ENCODE measurements around the gene SLC39A1.

SLC39A1 gene

DNA sequence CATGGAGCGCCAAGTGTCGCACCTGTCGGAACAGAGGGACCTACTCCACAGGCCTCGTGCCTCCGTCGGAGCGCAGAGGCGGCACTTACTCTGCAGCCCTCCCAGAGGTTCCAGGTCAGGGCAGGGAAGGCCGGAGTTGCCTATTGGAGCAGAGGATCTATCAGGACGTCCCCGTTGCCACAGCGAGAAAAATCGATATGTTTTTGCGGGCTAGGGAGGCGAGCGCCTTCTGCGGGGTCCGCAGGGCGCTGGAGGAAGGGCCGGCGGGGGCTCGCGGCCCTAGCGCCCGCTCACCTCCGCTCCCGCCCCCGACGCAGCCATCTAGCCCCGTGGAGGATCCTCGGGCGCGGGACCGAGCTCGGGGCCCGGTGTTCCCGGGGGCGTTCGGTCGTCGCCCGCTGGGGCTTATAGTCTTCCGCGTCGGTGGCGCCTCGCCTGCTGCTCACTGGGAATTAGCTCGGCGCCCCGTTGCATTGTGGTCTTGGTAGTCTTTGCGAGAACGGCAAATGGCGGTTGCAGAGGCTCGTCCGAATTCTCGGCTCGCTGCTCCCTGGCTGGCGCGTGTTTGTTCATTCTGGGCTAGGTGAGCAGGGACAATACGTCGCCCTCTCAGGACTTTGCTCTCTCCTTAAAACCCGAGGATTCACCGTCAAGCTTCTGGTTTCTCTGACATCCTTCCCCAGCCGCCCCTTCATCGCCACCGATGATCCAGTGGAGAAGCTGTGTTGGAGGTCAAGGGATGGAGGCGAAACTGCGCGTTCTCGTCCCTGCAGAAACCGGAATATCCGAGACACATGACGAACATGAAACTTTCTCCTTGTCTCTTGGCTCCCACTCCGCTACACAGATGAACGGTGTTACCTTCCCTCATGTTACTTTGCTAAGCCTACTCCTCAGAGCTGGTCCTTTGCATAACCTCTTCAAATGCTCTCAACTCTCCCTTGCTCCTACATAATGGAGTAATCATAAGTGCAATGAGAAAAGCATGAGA is 14.2 kb upstream of the SLC39A1 start, which contains the start of gene JTB:
TSS of gene JTB (minus strand) at position 425 of the 991 bp plus-strand sequence. CDS start at position 3, 422 bp downstream.
- peak; percentile 77 for DNase-seq (ENCODE audit: low read depth)

DNA sequence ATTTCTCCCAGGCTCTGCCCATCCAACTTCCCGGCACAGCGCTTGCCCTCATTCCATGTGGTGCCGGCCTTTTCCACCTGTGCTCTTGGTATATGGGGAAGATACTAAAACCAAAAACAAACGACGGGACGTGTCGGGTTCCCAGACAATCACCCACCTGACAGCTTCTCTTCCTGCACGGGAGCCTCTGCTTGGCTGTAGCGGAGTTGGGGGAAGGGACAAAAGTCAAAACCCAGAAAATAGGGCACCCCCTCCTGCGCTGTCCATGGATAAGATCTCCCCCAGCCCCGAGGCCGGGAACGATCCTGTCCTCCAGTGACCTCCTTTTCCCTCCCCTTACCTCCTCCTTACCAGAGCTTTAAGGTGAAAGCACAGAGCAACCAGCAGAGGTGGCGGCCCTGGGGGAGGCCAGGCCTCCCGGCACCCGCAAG is 13.5 kb upstream of the SLC39A1 start:
- no peak for DNase-seq (ENCODE audit: low read depth)

DNA sequence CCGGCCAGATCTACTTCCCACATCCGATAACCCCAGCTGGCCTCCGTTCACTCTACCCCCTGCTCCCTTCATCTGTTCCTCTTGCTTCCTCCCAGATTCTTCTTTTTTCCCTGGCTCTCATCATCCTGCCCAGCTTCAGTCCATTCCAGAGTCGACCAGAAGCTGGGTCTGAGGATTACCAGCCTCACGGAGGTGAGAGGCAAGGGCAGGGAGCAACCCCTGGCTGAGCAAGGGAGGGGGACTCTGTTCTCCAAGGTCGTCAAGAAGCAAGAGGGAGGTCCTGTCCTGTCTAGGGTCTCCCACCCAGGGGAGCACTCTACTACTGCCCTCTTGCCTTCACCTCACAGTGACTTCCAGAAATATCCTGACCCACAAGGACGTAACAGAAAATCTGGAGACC is 10.2 kb upstream of the SLC39A1 start:
- DNase-seq (ENCODE audit: low read depth), result no peak

DNA sequence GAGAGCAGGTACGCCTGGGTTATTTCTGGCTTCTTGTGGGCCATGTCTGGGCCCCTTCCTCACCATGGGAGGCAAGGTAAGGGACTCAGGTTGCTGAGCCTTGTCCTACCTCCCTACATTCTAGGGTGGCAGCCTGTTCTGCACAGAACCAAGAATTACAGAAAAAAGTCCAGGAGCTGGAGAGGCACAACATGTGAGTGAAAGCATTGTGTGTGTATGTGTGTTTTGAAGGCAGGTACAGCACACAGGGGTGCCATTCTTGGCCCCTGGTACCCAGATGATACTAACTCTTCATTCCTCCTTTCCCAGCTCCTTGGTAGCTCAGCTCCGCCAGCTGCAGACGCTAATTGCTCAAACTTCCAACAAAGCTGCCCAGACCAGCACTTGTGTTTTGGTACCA is 9.7 kb upstream of the SLC39A1 start:
- DNase-seq (ENCODE audit: low read depth), result no peak

DNA sequence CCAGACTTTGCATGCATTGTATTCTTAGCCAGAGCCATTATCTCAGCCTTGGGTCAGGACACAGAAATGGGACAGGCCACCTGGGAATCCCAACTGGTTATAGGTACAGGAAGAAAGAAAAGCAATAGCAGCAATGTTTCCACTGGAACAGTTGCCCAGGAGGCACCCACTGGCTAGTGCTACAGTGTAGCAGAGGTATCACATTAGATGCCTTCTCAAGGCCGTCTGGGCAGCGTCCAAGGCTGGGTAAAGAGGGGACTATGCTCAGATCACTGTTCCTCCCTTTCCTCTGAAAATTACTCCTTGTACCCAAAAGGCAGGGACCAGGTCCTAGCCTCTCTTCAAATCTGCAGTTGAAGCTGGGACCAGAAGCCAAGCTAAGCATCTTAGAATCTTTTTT is 7.0 kb upstream of the SLC39A1 start:
- no peak for DNase-seq (ENCODE audit: low read depth)

DNA sequence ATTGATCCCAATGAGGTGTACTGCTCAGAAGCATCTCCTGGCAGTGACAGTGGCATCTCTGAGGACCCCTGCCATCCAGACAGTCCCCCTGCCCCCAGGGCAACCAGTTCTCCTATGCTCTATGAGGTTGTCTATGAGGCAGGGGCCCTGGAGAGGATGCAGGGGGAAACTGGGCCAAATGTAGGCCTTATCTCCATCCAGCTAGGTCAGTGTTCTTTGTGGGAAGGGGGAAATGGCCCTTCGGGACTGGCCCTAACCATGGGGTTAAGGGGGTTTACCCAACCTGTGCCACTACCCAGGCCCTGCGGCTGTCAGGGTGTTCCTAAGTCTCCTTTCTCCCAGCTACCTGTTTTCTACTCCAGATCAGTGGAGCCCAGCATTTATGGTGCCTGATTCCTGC is 5.6 kb upstream of the SLC39A1 start:
- no peak for DNase-seq (ENCODE audit: low read depth)

DNA sequence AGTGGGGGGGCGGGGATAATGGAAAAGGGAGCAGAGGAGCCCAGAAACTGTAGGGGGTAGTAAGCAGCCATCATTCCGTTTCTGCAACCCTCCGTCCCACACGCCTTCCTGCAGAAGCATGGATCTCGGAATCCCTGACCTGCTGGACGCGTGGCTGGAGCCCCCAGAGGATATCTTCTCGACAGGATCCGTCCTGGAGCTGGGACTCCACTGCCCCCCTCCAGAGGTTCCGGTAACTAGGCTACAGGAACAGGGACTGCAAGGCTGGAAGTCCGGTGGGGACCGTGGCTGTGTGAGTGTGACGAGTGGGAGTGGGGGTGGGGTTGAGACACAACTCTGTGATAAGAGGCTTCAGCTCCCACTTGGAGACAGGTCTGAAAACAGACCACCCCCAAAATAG is 5.1 kb upstream of the SLC39A1 start:
- no peak for DNase-seq (ENCODE audit: low read depth)

DNA sequence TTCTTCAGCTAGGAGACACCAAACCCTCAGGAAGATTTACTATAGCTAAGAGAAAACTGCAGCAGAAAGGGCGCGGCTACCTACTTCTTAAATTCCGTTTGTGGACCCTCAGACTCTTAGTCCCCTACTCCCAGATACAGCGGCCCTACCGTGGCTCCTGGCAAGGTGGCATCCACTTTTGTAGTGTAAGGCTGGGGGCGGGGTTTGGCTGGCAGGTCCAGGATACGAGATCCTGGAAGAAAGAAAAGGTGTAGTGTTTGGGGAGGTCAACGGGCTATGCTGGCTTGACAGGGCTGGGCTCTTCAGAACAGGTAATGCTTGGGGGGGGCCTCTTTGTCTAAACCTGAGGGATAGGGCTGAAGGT is 4.6 kb upstream of the SLC39A1 start:
- no peak for DNase-seq (ENCODE audit: low read depth)

DNA sequence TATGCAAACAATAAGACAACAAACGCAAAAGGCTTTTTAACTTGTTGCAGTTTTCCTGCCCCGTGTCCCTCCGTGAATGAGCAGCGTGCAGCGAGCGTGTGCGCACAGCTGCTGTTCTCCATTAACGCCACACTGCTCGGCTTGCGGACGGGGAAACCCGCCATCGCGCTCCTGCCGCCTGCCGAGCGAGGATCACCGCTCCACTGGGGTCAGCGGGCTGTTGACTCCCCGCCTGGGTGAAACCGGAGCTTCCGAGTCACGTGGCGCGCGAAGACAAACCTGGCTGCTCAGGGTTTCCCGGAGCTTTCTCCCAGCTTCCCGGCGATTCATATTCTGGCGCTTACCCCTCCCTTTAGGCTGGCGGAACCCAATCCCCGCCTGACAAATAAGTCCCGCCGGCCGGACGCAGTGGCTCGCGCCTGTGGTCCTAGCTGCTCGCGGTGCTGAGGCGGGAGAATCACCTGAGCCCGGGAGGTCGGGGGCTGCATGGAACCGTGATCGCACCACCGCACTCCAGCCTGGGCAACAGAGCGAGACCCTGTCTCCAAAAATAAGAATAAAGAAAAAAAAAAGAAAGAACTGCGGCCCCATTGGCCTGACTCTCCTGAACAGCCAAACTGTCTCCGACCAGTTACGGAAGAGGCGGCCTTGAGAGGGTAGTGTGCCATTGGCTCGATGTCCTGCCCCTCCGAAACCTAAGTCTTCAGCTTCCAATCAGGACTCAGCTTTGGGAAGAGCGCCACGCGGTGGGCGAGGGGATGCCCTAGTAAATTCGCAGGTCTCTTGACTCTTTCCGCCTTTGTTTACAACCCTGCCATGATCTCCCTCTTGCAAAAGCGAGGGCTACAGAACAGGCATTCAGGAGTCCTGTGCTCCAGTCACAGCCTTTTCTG is 4.0 kb upstream of the SLC39A1 start, which contains the start of gene CREB3L4:
TSS of gene CREB3L4 (plus strand) at position 796 of the 893 bp plus-strand sequence. CDS start 624 bp downstream, outside the sequence.
- DNase-seq (ENCODE audit: low read depth), result peak; percentile 98

DNA sequence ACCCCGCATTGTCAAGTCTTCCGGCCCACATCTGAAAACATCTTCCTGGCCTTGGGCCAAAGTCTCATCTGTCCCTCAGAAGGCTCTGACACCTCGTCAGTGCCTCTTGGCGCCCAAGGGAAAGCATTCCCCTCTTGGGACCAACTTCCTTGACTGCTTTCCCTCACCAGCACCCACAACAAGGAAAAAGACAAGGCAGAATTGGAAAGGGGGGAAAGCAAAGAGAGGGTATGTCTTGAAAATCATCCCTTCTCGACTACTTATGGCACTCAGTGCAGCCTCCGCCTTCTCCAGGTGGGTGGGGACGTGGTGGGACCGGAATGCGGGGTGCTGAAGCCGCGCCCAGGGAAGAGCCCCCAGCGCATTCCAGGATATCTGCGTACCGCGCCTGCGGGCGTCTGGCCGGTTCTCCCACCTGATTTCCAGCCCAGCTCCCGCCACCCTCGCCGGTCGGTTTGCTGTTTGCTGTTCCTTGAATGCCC is 554 bp upstream of the SLC39A1 start:
- DNase-seq (ENCODE audit: low read depth), result no peak

DNA sequence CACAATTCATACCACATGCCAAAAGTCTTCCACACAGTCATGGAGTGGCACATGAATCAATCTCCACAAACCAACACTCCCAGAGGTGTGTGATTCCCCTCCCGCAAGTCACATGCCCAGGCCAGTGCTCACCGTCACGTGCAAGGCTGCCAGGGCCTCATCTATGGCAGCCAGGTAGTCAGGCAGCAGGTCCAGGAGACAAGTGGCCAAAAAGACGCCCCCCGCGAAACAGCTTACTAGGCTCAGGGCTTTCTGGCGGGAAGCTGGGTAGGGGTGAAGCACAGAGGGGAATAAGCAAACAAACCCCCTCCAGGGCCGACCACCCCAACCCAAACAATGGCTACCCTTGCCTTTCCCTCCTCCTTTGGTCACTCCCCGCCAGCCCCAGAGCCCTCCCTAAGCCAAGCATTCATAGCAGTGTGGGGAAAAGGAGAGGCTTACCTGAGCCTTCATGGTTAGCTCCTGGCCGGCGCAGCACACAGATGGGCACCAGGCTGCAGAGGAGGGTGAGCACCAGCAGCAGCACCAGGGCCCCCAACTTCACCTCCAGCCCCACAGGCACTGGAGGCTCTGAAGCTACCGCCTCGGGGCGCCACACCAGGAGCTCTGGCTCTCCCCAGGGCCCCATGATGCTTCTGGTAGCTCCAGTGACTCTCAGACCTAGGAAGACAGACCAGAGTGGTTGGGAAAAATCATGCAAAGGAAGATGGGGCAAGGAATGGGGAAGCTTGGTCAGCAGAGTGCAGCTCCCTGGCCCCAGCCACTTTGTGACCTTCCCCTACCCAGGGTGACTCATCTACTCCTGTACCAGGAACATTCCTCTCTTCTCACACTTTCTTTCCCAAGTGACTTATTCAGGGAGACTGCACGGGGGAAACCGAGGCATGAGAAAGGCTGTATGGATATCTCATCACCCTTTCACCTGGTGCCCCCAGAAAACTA is 978 bp downstream of the SLC39A1 start:
- DNase-seq (ENCODE audit: low read depth), result peak; percentile 56

DNA sequence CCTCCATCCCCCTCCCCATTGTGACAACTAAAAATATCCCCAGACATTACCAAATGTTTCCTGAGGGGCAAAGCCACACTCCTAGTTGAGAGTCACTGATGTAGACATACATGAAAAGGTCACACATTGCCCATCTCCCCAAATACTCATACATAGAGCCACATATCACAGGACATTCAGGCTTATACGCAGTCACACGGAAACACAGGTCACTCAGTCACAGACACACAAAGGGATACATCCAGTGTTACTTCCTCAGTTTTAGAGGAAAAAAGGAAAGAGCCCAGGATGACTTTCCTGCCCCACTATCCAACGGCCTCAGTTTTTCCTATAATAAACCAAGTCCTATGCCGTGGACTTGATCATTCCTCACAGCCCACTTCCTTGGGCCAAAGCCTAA is 1.9 kb downstream of the SLC39A1 start:
- no peak for DNase-seq (ENCODE audit: low read depth)

DNA sequence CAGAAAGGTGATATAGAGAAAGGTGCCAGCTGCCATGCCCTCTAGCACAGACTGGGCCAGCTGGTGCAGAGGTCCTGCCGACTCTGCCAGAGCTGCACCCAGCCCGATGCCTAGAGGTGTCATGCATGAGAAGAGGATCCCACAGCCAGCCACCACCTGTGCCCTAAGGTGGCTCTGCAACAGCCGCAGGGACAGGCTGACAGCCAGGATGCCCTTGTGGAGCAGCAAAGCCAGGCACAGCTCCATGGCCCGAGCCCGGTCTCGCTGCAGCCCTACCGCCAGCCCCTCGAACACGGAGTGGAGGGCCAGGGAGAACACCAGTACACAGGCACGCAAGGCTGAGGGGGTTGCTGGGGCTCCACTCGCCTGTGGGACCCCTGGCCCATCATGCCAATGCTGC is 3.1 kb downstream of the SLC39A1 start:
- DNase-seq (ENCODE audit: low read depth), result no peak

DNA sequence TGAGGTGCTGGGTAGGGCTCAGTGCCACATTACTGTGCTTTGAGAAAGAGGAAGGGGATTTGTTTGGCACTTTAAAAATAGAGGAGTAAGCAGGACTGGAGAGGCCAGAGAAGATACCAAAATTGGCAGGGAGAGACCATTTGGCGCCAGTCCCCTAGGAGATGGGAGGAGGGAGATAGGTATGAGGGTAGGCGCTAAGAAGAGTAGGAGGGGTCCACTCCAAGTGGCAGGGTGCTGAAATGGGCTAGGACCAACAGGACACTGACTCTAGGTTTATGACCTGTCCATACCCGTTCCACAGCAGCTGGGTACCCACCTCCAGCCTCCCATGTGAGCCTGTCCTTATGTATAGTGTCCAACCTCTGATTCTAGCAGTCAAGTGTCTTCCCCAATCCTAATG is 3.9 kb downstream of the SLC39A1 start:
- DNase-seq (ENCODE audit: low read depth), result no peak

DNA sequence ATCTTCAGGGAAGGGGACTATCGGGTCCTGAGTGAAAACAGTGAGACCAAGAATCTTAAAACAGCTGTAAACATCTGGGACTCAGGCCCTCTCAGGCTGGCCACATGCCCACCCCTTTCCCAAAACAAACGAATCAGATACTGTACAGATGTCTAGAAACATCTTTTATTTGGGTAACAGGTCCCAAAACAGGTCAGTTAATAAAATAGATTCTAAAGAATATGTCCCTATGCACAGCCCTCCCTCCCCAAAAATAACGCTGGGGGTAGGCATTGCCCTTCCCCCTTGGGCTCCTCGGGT is 4.4 kb downstream of the SLC39A1 start:
- DNase-seq (ENCODE audit: low read depth), result no peak

DNA sequence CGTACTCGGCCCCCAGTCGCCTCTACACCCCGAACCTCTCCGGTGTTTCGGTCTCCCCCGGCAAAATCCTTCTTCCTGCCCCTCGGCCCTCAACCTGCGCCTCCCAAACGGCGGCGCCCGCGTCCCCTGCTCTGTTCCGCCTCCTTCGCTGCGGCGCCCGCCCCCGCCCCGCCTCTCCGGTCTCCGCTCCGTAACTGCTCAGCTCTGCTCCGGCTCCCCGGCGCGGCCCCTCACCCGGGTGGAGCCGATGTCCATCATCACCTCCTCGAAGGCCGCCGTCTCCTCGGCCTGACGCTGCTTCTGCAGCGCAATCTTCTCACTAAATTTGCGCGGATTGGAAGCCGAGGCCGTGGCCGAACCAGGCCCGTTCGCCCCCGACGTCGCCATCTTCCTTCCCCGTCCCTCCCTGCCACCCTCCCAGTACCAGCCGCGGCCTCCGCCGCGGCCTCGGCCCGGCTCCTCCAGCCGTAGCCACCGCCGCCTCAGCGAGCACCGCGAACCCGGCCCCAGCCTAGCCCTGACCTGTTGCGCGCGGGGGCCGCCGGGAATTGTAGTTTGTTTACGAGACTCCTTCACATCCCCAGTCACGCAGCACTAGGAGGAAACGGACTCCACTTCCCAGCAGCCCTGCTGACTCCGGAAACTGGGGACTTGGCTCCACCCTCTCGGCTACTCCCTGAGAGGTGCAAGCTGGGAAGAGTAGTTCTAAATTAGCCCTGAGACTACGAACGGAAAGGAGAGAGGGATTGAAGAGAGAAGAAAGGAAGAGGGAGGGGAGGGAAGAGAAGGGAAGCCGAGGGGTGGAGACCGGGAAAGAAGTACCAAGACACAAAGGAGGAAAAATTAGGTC is 5.0 kb downstream of the SLC39A1 start, which contains the start of gene CRTC2:
TSS of gene CRTC2 (minus strand) at position 502 of the 850 bp plus-strand sequence. CDS start at position 387, 115 bp downstream.
- peak; percentile 98 for DNase-seq (ENCODE audit: low read depth)

DNA sequence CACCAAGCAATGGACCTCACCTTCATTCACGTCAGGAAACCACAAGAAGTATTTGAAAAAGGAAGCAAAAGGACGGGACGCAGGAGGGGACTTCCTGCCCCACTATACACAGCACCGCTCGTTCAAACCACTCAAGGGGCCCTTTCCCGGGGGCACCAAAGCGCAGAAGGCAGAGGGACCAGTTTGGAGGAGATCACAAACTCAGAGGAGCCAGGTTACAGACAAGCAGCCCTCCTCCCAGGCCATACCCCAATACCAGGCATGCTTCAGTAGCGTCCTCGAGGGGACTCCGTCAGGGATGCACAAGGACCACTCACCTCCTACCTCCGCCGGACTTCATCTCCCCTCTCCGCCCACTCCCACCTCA is 5.6 kb downstream of the SLC39A1 start:
- DNase-seq (ENCODE audit: low read depth), result no peak

DNA sequence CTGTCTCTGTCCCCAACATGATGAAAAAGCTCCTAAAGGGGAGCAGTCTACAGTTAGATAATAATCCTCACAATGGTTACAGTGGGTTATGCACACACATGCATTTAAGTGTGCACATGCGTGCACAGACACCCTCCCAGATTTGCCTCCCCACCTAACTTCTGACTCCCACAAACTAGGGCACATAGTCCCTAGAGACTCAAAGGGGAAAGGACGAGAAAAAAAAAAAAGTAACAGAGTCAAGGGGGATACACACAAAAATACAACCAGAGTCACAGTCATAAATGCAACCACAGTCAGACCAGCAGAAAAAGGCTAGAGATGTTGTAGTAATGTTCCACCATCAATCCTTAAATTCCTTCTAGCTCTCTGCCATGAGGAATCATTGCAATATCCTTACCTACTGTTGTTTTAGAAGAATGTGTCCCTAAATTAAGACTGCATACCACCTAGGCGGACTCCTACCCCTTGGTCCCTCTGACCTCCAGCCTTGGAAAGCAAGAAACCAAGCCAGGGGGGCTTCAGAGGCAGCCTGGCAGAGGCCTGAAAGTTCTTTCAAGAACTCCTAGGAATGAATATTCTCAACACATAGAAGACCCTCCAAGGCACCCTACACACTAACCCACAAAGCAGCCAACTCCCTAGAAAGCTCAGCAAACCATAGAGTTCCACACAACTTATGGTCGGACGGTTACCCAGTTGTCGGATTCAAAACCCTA is 6.2 kb downstream of the SLC39A1 start:
- DNase-seq (ENCODE audit: low read depth), result no peak

DNA sequence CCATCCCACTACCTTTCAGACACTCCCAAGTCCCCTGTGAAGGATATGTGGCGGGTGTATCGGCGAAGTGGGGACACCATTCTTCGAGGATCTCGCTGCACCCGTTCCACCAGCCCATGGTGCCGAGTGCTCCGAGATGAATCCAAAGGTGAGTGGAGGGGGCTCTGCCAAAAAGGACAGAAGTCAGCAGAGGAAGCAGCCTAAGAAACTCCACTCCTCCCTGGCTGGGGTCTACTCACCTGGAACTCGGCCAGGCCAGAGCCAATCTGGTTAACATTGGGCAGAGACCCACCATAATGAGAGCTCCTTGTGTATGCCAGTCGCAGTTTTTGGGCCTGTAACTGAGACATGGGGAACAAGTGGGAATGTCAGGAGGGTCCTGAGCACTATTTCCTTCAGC is 8.5 kb downstream of the SLC39A1 start:
- DNase-seq (ENCODE audit: low read depth), result no peak

DNA sequence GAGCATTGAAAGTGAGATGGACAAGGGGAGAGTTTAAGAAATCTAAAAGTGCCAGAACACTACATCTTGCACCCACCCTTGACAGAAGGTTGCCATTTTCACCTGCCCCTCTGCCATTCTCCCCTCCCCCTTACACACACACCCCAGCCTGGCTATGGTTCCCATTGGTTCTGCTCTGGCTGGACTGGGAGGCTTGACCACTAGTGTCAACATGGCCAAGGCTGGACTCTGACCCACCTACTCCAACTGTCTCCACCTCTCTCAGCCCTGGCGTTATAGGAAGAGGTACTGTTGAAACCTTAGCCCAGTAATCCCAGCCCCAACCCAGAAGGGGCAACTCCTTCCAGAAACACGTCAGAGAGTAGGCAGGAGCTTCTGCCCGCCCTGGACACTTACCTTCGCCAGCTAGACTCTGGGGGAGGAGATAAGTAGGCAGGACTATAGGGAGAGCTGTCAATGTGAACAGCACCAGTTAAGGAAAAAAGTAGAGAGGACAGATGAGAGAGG is 9.4 kb downstream of the SLC39A1 start:
- DNase-seq (ENCODE audit: low read depth), result no peak
